Right cardiac atrium (tissue), 5 donors: ENCODE results near the gene GPR158. TPM values are rescaled to one million over a fixed set of nuclear protein-coding genes. Genes with fewer than 3 reads are reported as not detected.
"Not testable (repeated sequence)": the region's sequence is repeated elsewhere in the genome, so short reads cannot be mapped to it uniquely, and the experiment has no call there.

Source experiments
- ATAC-seq, 2 donors: fragments of 200-7000 bp; cut with Tn5 transposase; one replicate each; pipeline versions ENCODE4 v1.8.0 to v1.9.1; 2020; ENCODE audit warnings: moderate library complexity in 2 of 2, mild to moderate bottlenecking in 1 of 2
- DNase-seq, 3 donors: peaks; one replicate each; pipeline ENCODE4 v3.0.0-alpha.2; 2020
- H3K27ac ChIP-seq: one replicate; pipeline ENCODE4 v1.5.1; 2013; ENCODE audit warnings: mild to moderate bottlenecking, low read length, control low read depth, moderate library complexity
- H3K27me3 ChIP-seq: one replicate; pipeline ENCODE4 v1.6.1; 2013; ENCODE audit not compliant: control insufficient read depth, insufficient read depth
- H3K4me1 ChIP-seq: one replicate; pipeline ENCODE4 v1.6.1; 2013; ENCODE audit warnings: low read length; ENCODE audit not compliant: control insufficient read depth, insufficient read depth
- H3K4me3 ChIP-seq: one replicate; pipeline ENCODE4 v1.5.1; 2013; ENCODE audit warnings: low read length, control low read depth
- H3K9me3 ChIP-seq: one replicate; pipeline ENCODE4 v1.6.1; 2013; ENCODE audit warnings: low read length; ENCODE audit not compliant: control insufficient read depth
- WGBS: extraction: QIAGEN DNeasy Blood & Tissue Kit; methylation state at CpG from one replicate; pipeline ENCODE4 v1.1.7; 2013; 5-methylcytosine and 5-hydroxymethylcytosine counted together
- intact Hi-C, 4 donors: fragments of 100-400 bp; cut with DNase I; formaldehyde crosslinking; loops; one replicate each; pipeline versions ENCODE4 v1.11.0 to v1.14.0; 2022 to 2023
- polyA plus RNA-seq: library from polyadenylated mRNA; stranded (reverse); fragments of 200-250 nt; gene quantifications from one replicate; pipeline ENCODE4 v1.2.3, GENCODE V29; 2013
- total RNA-seq, 4 donors: library from RNA; stranded (reverse); fragmentation: NEBNext Ultra II Directional; extraction: Animal tissue kit (Norgen Biotek cat#: 25700); gene quantifications; one replicate each; pipeline ENCODE4 v1.2.1, GENCODE V29; 2021
- donor health status: healthy with polysubstance abuse.
- donor health status: DM: no; HTN: yes; CAD: no.
- donor health status: DM: no; HTN: no; CAD: no.
- donor health status: DM: no; HTN: yes; CAD: no; lungs with severe emphysema.
- donor health status: DM: yes; HTN: yes; CAD: no.

The GPR158 gene
- total and polyA plus RNA-seq, 5 donors = 0.05 to 0.18 (median 0.08) TPM; not detected in 2

- WGBS = 89% methylated on average over 2 of the region's 2 CpGs
- no peaks in the 10 kb centered on the region for H3K4me1 ChIP-seq
- H3K9me3 ChIP-seq = peaks cover 5% of the 10 kb centered on the region
- DNase-seq = no peak
- no peaks in the 10 kb centered on the region for H3K27me3 ChIP-seq
- no peak for ATAC-seq
- no peak overlapping the region for H3K27ac ChIP-seq
- intact Hi-C loops = no loop called here
- no peak overlapping the region for H3K4me3 ChIP-seq
Measured at GRCh38 chr10:25356609-25357008, 181.8 kb downstream of the GPR158 start.

GRCh38 chr10:25357269-25357668 is 182.5 kb downstream of the GPR158 start:
- H3K4me1 ChIP-seq = no peaks in the 10 kb centered on the region
- no peak overlapping the region for H3K27ac ChIP-seq
- H3K4me3 ChIP-seq = no peak overlapping the region
- intact Hi-C loops = no loop called here
- WGBS = 80% methylated on average over 3 of the region's 3 CpGs
- no peaks in the 10 kb centered on the region for H3K27me3 ChIP-seq
- H3K9me3 ChIP-seq = peaks cover 5% of the 10 kb centered on the region
- DNase-seq (no peak), ATAC-seq (no peak)

- 35% methylated on average over 7 of the region's 7 CpGs for WGBS
- Histone ChIP-seq H3K27ac (no peak overlapping the region), H3K27me3 (no peaks in the 10 kb centered on the region), H3K4me3 (no peak overlapping the region), H3K9me3 (no peaks in the 10 kb centered on the region), H3K4me1 (no peaks in the 10 kb centered on the region)
- intact Hi-C loops = no loop called here
- no peak for DNase-seq
- no peak for ATAC-seq
Measured at GRCh38 chr10:25382029-25382810, 207.4 kb downstream of the GPR158 start.

- DNase-seq, H3K4me3 ChIP-seq, H3K4me1 ChIP-seq, intact Hi-C loops, ATAC-seq, H3K9me3 ChIP-seq, H3K27me3 ChIP-seq, H3K27ac ChIP-seq: not testable (repeated sequence)
- WGBS = 79% methylated on average over 8 of the region's 8 CpGs
Measured at GRCh38 chr10:25382901-25383300, 208.1 kb downstream of the GPR158 start.

- H3K4me1 ChIP-seq = no peaks in the 10 kb centered on the region
- intact Hi-C loops = no loop called here
- no peak for ATAC-seq
Measured at GRCh38 chr10:25383686-25384085, 208.9 kb downstream of the GPR158 start.

GRCh38 chr10:25384618-25385017 is 209.8 kb downstream of the GPR158 start:
- no peaks in the 10 kb centered on the region for H3K27me3 ChIP-seq
- no peak overlapping the region for H3K27ac ChIP-seq
- ATAC-seq (no peak), DNase-seq (no peak)
- intact Hi-C loops = no loop called here
- no peaks in the 10 kb centered on the region for H3K4me1 ChIP-seq
- H3K4me3 ChIP-seq = no peak overlapping the region
- H3K9me3 ChIP-seq = no peaks in the 10 kb centered on the region
- WGBS = 87% methylated on average over 3 of the region's 3 CpGs

More at GRCh38 chr10:25383686-25384085, 208.9 kb downstream of the GPR158 start:
- Histone ChIP-seq H3K27me3 (no peaks in the 10 kb centered on the region), H3K9me3 (no peaks in the 10 kb centered on the region), H3K27ac (no peak overlapping the region), H3K4me3 (no peak overlapping the region)
- DNase-seq = no peak

GRCh38 chr10:25388188-25388861 is 213.5 kb downstream of the GPR158 start:
- Histone ChIP-seq H3K4me1 (no peaks in the 10 kb centered on the region), H3K27ac (no peak overlapping the region), H3K27me3 (no peaks in the 10 kb centered on the region), H3K9me3 (no peaks in the 10 kb centered on the region), H3K4me3 (no peak overlapping the region)
- DNase-seq (peak in 1 of 3 donors; percentile 9), ATAC-seq (peak in 1 of 2 donors; percentile 11)
- 89% methylated on average over 7 of the region's 7 CpGs for WGBS
- intact Hi-C loops = no loop called here

GRCh38 chr10:25388862-25389206 is 214.0 kb downstream of the GPR158 start:
- no peaks in the 10 kb centered on the region for H3K27me3 ChIP-seq
- intact Hi-C loops = no loop called here
- no peak for ATAC-seq
- DNase-seq = no peak
- H3K27ac ChIP-seq = no peak overlapping the region
- no peak overlapping the region for H3K4me3 ChIP-seq
- no peaks in the 10 kb centered on the region for H3K4me1 ChIP-seq
- H3K9me3 ChIP-seq = no peaks in the 10 kb centered on the region

- Histone ChIP-seq H3K9me3 (no peaks in the 10 kb centered on the region), H3K4me3 (no peak overlapping the region), H3K4me1 (no peaks in the 10 kb centered on the region), H3K27ac (no peak overlapping the region), H3K27me3 (no peaks in the 10 kb centered on the region)
- intact Hi-C loops = no loop called here
- ATAC-seq = no peak
- WGBS = 68% methylated on average over 3 of the region's 3 CpGs
- DNase-seq = peak in 1 of 3 donors; percentile 26
Measured at GRCh38 chr10:25390733-25391132, 215.9 kb downstream of the GPR158 start.

- no peak overlapping the region for H3K27ac ChIP-seq
- H3K9me3 ChIP-seq = no peaks in the 10 kb centered on the region
- H3K4me1 ChIP-seq = no peaks in the 10 kb centered on the region
- no peaks in the 10 kb centered on the region for H3K27me3 ChIP-seq
- no peak overlapping the region for H3K4me3 ChIP-seq
- intact Hi-C loops = no loop called here
- ATAC-seq = no peak
- WGBS = 79% methylated on average over 3 of the region's 3 CpGs
- DNase-seq = no peak
Measured at GRCh38 chr10:25392132-25392531, 217.3 kb downstream of the GPR158 start.

- H3K27ac ChIP-seq = no peak overlapping the region
- intact Hi-C loops = no loop called here
- ATAC-seq (no peak), DNase-seq (no peak)
- H3K27me3 ChIP-seq = no peaks in the 10 kb centered on the region
- no peaks in the 10 kb centered on the region for H3K9me3 ChIP-seq
- 51% methylated on average over 2 of the region's 2 CpGs for WGBS
- H3K4me3 ChIP-seq = no peak overlapping the region
- H3K4me1 ChIP-seq = no peaks in the 10 kb centered on the region
Measured at GRCh38 chr10:25393621-25394020, 218.8 kb downstream of the GPR158 start.
